HEK293 (cell line): ENCODE results near the gene BAG5.

Experiments used
- HOXC10 ChIP-seq: sonication (generic); formaldehyde crosslinking; IDR thresholded peaks from 2 replicates; pipeline ENCODE4 v1.8.1; 2023; ENCODE audit warnings: mild to moderate bottlenecking, missing genetic modification reagents
- MEIS1 ChIP-seq: sonication (generic); formaldehyde crosslinking; IDR thresholded peaks from 2 replicates; pipeline ENCODE4 v1.8.1; 2022; ENCODE audit warnings: missing genetic modification reagents, mild to moderate bottlenecking, borderline replicate concordance
- MZF1 ChIP-seq: fragments of 450-650 bp; formaldehyde crosslinking; IDR thresholded peaks from 2 replicates; pipeline ENCODE4 v1.5.1; 2017; ENCODE audit warnings: missing biosample characterization, missing genetic modification characterization, borderline replicate concordance
- REST ChIP-seq: fragments of 450-650 bp; formaldehyde crosslinking; IDR thresholded peaks from 2 replicates; pipeline ENCODE4 v1.5.1; 2016; ENCODE audit warnings: missing biosample characterization, missing genetic modification characterization
- ZBTB1 ChIP-seq: fragments of 450-650 bp; formaldehyde crosslinking; IDR thresholded peaks from 2 replicates; pipeline ENCODE4 v1.5.1; 2016; ENCODE audit warnings: missing biosample characterization, missing genetic modification characterization
- ZNF10 ChIP-seq: fragments of 450-650 bp; formaldehyde crosslinking; IDR thresholded peaks from 2 replicates; pipeline ENCODE4 v1.5.1; 2017; ENCODE audit warnings: missing biosample characterization, missing genetic modification characterization
- ZNF138 ChIP-seq: fragments of 450-650 bp; formaldehyde crosslinking; IDR thresholded peaks from 2 replicates; pipeline ENCODE4 v1.5.1; 2016; ENCODE audit warnings: missing biosample characterization, missing genetic modification characterization, borderline replicate concordance
- ZNF292 ChIP-seq: fragments of 450-650 bp; formaldehyde crosslinking; IDR thresholded peaks from 2 replicates; pipeline ENCODE4 v1.5.1; 2016; ENCODE audit warnings: low read depth, missing biosample characterization, missing genetic modification characterization, borderline replicate concordance
- ZNF513 ChIP-seq: fragments of 450-650 bp; IDR thresholded peaks from 2 replicates; pipeline ENCODE4 v1.5.1; 2018; ENCODE audit warnings: missing biosample characterization, missing genetic modification characterization
- ZNF571 ChIP-seq: fragments of 450-650 bp; formaldehyde crosslinking; IDR thresholded peaks from 2 replicates; pipeline ENCODE4 v1.5.0; 2017; ENCODE audit warnings: missing biosample characterization, missing genetic modification characterization
- ZNF624 ChIP-seq: fragments of 450-650 bp; formaldehyde crosslinking; IDR thresholded peaks from 2 replicates; pipeline ENCODE4 v1.5.1; 2017; ENCODE audit warnings: missing biosample characterization, missing genetic modification characterization
- TF ChIP-seq, protein P1 (sequence below): fragments of 450-650 bp; formaldehyde crosslinking; IDR thresholded peaks from 2 replicates; pipeline ENCODE4 v1.5.1; 2016; ENCODE audit warnings: missing biosample characterization, missing genetic modification characterization
- TF ChIP-seq, protein P2 (sequence below): fragments of 450-650 bp; formaldehyde crosslinking; IDR thresholded peaks from 2 replicates; pipeline ENCODE4 v1.5.1; 2016; ENCODE audit warnings: missing biosample characterization, missing genetic modification characterization

- no peak for TF ChIP-seq ZBTB1 (tag by site-specific recombination)
- TF ChIP-seq, protein P1, sequence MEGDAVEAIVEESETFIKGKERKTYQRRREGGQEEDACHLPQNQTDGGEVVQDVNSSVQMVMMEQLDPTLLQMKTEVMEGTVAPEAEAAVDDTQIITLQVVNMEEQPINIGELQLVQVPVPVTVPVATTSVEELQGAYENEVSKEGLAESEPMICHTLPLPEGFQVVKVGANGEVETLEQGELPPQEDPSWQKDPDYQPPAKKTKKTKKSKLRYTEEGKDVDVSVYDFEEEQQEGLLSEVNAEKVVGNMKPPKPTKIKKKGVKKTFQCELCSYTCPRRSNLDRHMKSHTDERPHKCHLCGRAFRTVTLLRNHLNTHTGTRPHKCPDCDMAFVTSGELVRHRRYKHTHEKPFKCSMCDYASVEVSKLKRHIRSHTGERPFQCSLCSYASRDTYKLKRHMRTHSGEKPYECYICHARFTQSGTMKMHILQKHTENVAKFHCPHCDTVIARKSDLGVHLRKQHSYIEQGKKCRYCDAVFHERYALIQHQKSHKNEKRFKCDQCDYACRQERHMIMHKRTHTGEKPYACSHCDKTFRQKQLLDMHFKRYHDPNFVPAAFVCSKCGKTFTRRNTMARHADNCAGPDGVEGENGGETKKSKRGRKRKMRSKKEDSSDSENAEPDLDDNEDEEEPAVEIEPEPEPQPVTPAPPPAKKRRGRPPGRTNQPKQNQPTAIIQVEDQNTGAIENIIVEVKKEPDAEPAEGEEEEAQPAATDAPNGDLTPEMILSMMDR = no peak
- TF ChIP-seq ZNF624 (tag by site-specific recombination) = no peak
- TF ChIP-seq ZNF10 = no peak
- TF ChIP-seq ZNF513 (tag by site-specific recombination) = no peak
- no peak for TF ChIP-seq HOXC10 (CRISPR knock-in tag)
- TF ChIP-seq MZF1 (tag by site-specific recombination) = no peak
- no peak for TF ChIP-seq ZNF138 (tag by site-specific recombination)
- TF ChIP-seq, protein P2, sequence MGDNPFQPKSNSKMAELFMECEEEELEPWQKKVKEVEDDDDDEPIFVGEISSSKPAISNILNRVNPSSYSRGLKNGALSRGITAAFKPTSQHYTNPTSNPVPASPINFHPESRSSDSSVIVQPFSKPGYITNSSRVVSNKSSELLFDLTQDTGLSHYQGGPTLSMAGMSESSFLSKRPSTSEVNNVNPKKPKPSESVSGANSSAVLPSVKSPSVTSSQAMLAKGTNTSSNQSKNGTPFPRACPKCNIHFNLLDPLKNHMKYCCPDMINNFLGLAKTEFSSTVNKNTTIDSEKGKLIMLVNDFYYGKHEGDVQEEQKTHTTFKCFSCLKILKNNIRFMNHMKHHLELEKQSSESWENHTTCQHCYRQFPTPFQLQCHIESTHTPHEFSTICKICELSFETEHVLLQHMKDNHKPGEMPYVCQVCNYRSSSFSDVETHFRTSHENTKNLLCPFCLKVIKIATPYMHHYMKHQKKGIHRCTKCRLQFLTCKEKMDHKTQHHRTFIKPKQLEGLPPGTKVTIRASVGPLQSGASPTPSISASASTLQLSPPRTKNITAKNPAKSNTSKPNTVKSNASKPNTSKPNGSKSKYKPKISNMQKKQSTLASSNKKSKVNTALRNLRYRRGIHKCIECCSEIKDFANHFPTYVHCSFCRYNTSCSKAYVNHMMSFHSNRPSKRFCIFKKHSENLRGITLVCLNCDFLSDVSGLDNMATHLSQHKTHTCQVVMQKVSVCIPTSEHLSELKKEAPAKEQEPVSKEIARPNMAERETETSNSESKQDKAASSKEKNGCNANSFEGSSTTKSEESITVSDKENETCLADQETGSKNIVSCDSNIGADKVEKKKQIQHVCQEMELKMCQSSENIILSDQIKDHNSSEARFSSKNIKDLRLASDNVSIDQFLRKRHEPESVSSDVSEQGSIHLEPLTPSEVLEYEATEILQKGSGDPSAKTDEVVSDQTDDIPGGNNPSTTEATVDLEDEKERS (tag by site-specific recombination) = no peak
- no peak for TF ChIP-seq ZNF571
- TF ChIP-seq MEIS1 (CRISPR knock-in tag) = no peak
- TF ChIP-seq REST (tag by site-specific recombination) = no peak
- TF ChIP-seq ZNF292 (tag by site-specific recombination) = no peak
These were observed 19.3 kb downstream of the BAG5 start for GRCh38 chr14:103543140-103543539.
